Omental fat pad (tissue), 4 donors: ENCODE results near the gene HOXA2. TPM values are rescaled to one million over a fixed set of nuclear protein-coding genes. Genes with fewer than 3 reads are reported as not detected.

Source experiments
- ATAC-seq: fragments of 150-250 bp; one replicate; pipeline ENCODE4 v1.9.1; 2016; ENCODE audit warnings: mild to moderate bottlenecking, moderate library complexity; ENCODE audit not compliant: low FRiP score
- DNase-seq: peaks from one replicate; pipeline ENCODE4 v3.0.0-alpha.2; 2019; ENCODE audit warnings: low spot score
- total RNA-seq, 4 donors: library from RNA; depleted of rRNA; stranded (reverse); fragments of >200 nt; gene quantifications; one replicate each; pipeline ENCODE4 v1.1.0, GENCODE V29; 2016
- TF ChIP-seq, protein P1 (sequence below), 3 donors: fragments of 450-650 bp; IDR thresholded peaks; one replicate each; pipeline ENCODE4 v1.5.1; 2016 to 2017; ENCODE audit warnings: antibody characterized with exemption in 3 of 3, mild to moderate bottlenecking in 3 of 3, moderate library complexity in 2 of 3

HOXA2 gene
- total RNA-seq, 4 donors from 2014 or later = 1.1 to 3.5 (median 1.5) TPM

DNA sequence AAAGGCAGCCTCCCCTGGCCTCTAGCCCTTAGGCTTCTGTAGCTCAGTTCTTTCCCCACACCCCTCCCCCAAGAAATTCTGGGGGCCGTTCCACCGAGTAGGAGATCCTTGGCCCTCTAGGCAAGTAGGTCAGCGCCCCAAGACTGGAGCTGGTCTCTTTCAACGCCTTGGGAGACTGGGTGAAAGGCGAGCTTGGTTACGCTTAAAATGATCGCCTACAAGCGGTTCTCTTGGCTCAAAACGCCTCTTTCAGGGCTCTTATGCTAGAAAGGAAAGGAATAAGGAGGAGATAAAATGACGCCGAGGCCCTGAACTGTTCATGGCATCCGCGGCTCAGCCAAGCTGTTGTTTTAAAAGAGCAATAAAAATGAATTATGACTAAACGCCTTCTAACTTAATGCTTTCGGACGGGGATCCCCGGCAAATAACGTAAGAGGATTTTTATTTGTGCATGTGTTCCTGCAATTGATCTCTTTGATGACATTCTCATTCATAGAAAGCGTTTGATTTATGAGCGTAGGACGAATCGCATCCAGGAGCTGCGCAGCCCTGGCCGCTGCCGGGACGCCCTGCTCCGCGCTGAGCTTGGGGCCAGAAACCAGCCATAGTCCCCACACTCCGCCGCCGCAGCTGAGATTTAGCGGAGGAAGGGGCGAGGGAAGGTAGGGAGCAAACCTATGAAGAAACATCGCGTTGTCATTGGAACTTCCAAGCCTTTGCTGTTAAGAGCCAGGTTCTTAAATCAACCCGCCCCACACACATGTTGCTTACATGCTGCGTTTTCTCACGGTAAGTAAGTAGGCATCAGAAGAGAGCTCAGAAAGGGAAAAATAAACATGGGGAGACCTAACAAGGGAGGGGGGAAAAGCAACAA lies 3.7 kb downstream of the HOXA2 start:
- DNase-seq = no peak
- TF ChIP-seq, protein P1, sequence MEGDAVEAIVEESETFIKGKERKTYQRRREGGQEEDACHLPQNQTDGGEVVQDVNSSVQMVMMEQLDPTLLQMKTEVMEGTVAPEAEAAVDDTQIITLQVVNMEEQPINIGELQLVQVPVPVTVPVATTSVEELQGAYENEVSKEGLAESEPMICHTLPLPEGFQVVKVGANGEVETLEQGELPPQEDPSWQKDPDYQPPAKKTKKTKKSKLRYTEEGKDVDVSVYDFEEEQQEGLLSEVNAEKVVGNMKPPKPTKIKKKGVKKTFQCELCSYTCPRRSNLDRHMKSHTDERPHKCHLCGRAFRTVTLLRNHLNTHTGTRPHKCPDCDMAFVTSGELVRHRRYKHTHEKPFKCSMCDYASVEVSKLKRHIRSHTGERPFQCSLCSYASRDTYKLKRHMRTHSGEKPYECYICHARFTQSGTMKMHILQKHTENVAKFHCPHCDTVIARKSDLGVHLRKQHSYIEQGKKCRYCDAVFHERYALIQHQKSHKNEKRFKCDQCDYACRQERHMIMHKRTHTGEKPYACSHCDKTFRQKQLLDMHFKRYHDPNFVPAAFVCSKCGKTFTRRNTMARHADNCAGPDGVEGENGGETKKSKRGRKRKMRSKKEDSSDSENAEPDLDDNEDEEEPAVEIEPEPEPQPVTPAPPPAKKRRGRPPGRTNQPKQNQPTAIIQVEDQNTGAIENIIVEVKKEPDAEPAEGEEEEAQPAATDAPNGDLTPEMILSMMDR (IDR thresholded peaks at IDR 0.05) = no peak
- ATAC-seq = no peak

DNA sequence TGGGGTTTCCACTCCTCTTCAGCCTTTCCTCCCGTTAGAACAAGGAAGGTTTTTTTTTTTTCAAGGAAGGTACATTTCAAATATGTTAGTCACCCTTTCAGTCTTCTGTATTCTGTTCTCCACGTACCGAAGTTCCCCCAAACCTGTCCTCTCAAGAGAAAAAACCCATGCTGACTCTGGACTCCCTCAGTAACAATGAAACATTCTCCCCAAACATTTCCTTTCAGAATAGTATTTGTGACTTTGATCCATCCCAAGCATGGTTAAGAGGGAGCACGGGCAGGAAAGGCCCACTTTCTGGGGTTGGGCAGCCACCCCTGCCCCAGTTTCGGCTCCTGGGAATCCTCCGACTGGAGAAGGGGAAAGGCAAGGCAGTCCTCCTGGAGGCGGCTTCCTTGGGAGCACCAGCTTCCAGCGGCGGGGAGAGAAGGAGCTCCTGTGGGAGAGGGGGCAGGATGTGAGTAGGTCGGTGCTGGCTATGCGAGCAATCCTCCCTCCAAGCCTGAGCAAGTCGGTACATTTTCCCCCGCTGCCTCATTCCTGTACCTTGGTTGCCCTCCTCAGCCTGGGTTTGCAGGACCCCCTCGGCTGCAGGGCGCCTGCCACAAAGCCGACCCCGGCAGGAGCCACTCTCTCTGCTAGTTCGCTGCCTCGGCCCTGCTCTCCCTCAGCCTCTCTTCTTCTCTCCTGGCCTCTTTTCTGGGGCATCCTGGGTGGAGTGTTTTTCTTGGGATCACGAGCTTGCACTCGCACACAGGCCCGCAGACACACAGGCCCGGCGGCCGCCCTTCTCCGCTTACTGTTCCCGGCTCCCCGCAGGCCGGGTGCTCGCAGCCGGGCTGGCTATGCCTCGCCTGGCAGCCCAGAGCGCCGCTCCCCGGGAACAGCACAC lies 4.6 kb downstream of the HOXA2 start:
- TF ChIP-seq, protein P1 (IDR thresholded peaks at IDR 0.05) = no peak
- ATAC-seq (no peak), DNase-seq (no peak)

DNA sequence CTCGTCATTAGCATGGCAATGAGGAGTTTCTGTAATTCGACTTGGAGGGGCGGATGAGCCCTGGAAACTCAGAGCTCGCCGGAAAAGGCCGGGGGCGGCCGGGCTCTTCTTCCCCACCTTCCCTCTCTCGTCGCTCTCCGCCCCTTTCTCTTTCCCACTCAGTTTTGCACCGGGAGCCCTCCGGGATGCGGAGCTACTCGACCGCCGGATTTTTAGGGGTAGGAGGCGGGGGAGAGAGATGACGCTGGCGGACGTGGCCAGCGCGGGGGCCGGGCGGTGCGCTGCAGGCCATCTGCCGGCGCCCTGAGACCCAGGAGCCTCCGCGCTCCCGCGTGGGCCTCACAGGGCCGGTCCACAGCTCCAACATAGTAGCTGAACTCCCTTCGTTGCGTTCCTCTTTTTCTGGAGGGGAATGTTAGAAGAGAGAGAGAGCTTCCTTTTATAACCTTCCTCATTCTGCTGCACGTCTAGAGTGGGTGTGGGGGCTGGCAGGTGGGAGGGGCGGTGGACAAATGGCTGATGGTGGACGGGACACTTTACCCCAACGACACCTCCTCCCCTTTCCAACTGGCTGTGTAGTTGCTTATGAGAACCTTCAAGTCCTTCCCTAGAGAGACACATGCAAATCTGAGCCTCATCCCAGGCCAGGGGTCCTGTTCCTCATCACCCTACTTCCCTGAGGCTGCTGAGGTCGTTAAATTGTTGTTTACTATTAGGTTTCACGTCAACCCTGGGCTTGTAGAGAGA lies 5.5 kb downstream of the HOXA2 start:
- ATAC-seq (peak; percentile 35), DNase-seq (no peak)
- TF ChIP-seq, protein P1 (IDR thresholded peaks at IDR 0.05) = no peak

DNA sequence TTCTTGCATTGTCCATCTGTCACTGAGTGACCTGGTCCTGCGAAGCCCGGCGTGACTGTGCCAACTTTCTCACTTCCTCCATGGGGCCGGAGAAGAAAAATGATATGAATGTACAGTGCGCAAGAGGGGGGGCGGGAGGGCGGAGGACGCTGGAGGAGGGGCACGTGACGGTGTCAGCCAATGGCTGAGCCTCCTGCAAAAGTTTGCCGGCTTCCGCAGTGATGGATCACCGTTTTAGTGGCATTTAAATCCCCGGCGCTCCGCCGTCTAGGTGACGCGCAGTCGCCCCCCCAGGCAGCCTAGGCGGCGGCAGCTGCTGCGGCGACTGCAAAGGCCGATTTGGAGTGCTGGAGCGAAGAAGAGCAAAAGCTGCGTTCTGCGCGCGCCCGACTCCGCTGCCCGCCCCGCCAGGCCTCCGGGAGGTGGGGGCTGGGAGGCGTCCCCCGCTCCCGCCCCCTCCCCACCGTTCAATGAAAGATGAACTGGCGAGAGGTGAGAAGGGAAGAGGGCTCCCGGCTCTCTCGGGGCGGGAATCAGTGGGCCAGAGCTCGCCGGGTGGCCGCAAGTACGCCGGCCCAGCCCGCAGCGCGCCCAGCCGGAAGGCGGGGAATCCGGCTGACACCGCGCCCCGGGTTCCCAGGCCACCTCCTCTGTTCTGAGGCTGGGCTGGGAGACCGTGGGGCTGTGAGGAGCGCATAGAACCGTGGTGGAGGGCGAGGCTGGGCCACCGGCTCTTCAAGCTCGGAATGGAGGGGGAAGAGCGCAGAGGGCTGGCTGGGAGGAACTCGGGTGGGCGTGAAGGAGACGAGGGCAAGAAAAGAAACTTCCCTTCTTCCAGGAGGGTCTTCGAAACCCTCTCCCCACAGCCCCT lies 6.4 kb downstream of the HOXA2 start, which contains the start of gene HOXA1:
TSS of gene HOXA1 (minus strand) at position 104 of the 871 bp plus-strand sequence. CDS start at position 16, 88 bp downstream.
- ATAC-seq (peak; percentile 68), DNase-seq (peak; percentile 54)
- TF ChIP-seq, protein P1 (IDR thresholded peaks at IDR 0.05) = no peak

DNA sequence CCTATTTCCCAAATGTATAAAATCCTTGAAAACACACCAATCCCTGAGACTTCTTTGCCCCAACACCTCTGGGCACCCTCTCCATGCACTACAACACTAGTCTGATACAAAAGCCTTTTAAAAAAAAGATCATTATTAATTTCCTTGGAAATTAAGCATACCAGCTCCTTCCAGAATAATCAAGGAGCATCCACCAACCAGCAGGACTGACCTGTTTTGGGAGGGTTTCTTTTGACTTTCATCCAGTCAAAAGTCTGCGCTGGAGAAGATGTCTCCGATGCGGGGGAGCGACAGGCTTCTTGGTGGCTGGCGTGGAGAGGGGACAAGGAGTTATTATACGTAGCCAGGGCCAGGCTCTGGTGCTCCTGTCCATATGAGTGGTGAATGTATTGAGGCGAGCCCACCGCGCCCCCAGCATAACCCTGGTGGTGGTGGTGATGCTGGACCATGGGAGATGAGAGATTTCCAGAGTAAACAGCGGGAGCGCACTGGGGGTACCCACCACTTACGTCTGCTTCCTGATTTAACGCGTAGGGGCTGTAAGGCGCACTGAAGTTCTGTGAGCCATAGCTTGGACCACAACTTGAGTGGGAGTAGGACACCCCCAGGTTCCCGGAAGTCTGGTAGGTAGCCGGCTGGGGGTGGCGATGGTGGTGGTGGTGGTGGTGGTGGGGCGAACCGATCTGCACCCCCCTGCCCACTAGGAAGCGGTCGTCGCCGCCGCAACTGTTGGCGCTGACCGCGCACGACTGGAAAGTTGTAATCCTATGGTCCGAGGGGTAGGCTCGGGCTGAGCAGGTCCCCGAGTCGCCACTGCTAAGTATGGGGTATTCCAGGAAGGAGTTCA lies 7.2 kb downstream of the HOXA2 start:
- TF ChIP-seq, protein P1 (IDR thresholded peaks at IDR 0.05) = no peak
- ATAC-seq (peak; percentile 11), DNase-seq (no peak)
